Mesenchymal stem cell (in vitro differentiated cells and primary cell): Measurements from ENCODE around the gene EDEM1.

Experiments
- DNase-seq: peaks from one replicate; pipeline ENCODE4 v3.0.0-alpha.2; 2013
- H2AFZ ChIP-seq: one replicate; pipeline ENCODE4 v1.6.1; 2013; ENCODE audit warnings: low read depth, mild to moderate bottlenecking, control low read depth, inconsistent platforms, low read length, moderate library complexity
- H2AK5ac ChIP-seq: 2 replicates; pipeline ENCODE4 v1.6.1; 2013; ENCODE audit warnings: low read length, moderate library complexity, mild to moderate bottlenecking, inconsistent platforms; ENCODE audit not compliant: severe bottlenecking
- H2BK120ac ChIP-seq: one replicate; pipeline ENCODE4 v1.6.1; 2013; ENCODE audit warnings: low read depth, mild to moderate bottlenecking, inconsistent platforms, low read length, moderate library complexity
- H2BK12ac ChIP-seq, 2 experiments: one replicate each; pipeline ENCODE4 v1.6.1; 2013; ENCODE audit warnings: inconsistent platforms in 2 of 2, low read length in 2 of 2, mild to moderate bottlenecking in 2 of 2, moderate library complexity in 2 of 2, control low read depth in 1 of 2
- H2BK15ac ChIP-seq: one replicate; pipeline ENCODE4 v1.6.1; 2013; ENCODE audit warnings: mild to moderate bottlenecking, low read depth, inconsistent platforms; ENCODE audit not compliant: poor library complexity, severe bottlenecking
- H2BK5ac ChIP-seq: 2 replicates; pipeline ENCODE4 v1.6.1; 2013; ENCODE audit warnings: low read depth, mild to moderate bottlenecking, low read length, control low read depth, inconsistent platforms; ENCODE audit not compliant: poor library complexity, severe bottlenecking
- H3K14ac ChIP-seq, 2 experiments: one replicate each; pipeline ENCODE4 v1.6.1; 2013; ENCODE audit warnings: inconsistent platforms in 2 of 2, low read length in 2 of 2, control low read depth in 1 of 2, mild to moderate bottlenecking in 1 of 2, moderate library complexity in 1 of 2
- H3K18ac ChIP-seq, 2 experiments: one replicate each; pipeline ENCODE4 v1.6.1; 2013; ENCODE audit warnings: inconsistent platforms in 2 of 2, low read length in 2 of 2, control low read depth in 1 of 2, low read depth in 1 of 2, mild to moderate bottlenecking in 1 of 2
- H3K23ac ChIP-seq, 2 experiments: one replicate each; pipeline ENCODE4 v1.6.1; 2013; ENCODE audit warnings: inconsistent platforms in 2 of 2, low read length in 2 of 2, mild to moderate bottlenecking in 2 of 2, moderate library complexity in 2 of 2, control low read depth in 1 of 2
- H3K27ac ChIP-seq: 2 replicates; pipeline ENCODE4 v1.5.1; 2013; ENCODE audit warnings: mild to moderate bottlenecking, moderate library complexity, low read length, control low read depth, inconsistent platforms; ENCODE audit not compliant: poor library complexity, severe bottlenecking
- H3K27me3 ChIP-seq, 2 experiments: 2 replicates each; pipeline versions ENCODE4 v1.6.1 to v1.7.0; 2013; ENCODE audit warnings: low read length in 2 of 2, mild to moderate bottlenecking in 2 of 2, moderate library complexity in 2 of 2, control low read depth in 1 of 2, inconsistent platforms in 1 of 2; ENCODE audit not compliant: control insufficient read depth in 1 of 2, insufficient read depth in 1 of 2
- H3K36me3 ChIP-seq, 2 experiments: 2 replicates each; pipeline versions ENCODE4 v1.6.1 to v1.7.0; 2013; ENCODE audit warnings: low read length in 2 of 2, control low read depth in 1 of 2, inconsistent platforms in 1 of 2, low read depth in 1 of 2, mild to moderate bottlenecking in 1 of 2; ENCODE audit not compliant: insufficient read depth in 2 of 2, control insufficient read depth in 1 of 2
- H3K4ac ChIP-seq, 2 experiments: one replicate each; pipeline ENCODE4 v1.6.1; 2013; ENCODE audit warnings: inconsistent platforms in 2 of 2, low read length in 2 of 2, mild to moderate bottlenecking in 2 of 2, moderate library complexity in 2 of 2, control low read depth in 1 of 2, low read depth in 1 of 2
- H3K4me1 ChIP-seq: 2 replicates; pipeline ENCODE4 v1.6.1; 2013; ENCODE audit warnings: low read depth, low read length, control low read depth; ENCODE audit not compliant: control insufficient read depth, insufficient read depth
- H3K4me2 ChIP-seq: 2 replicates; pipeline ENCODE4 v1.6.1; 2013; ENCODE audit warnings: low read length, mild to moderate bottlenecking, inconsistent platforms; ENCODE audit not compliant: poor library complexity, severe bottlenecking
- H3K4me3 ChIP-seq, 2 experiments: 2 replicates each; pipeline versions ENCODE4 v1.5.1 to v1.7.0; 2013; ENCODE audit warnings: low read length in 2 of 2, mild to moderate bottlenecking in 2 of 2, control low read depth in 1 of 2, low read depth in 1 of 2; ENCODE audit not compliant: insufficient read depth in 1 of 2
- H3K79me1 ChIP-seq: replicated peaks from 2 replicates; pipeline ENCODE4 v1.6.1; 2013; ENCODE audit warnings: mild to moderate bottlenecking, control low read depth, low read length, inconsistent platforms; ENCODE audit not compliant: poor library complexity, severe bottlenecking
- H3K9ac ChIP-seq: 2 replicates; pipeline ENCODE4 v1.7.0; 2013; ENCODE audit warnings: mild to moderate bottlenecking, low read length, moderate library complexity
- H3K9me3 ChIP-seq: 2 replicates; pipeline ENCODE4 v1.7.0; 2013; ENCODE audit warnings: mild to moderate bottlenecking, low read length; ENCODE audit not compliant: control insufficient read depth
- H4K8ac ChIP-seq: one replicate; pipeline ENCODE4 v1.6.1; 2013; ENCODE audit warnings: inconsistent platforms, mild to moderate bottlenecking, low read length, moderate library complexity
- H4K91ac ChIP-seq: one replicate; pipeline ENCODE4 v1.6.1; 2013; ENCODE audit warnings: mild to moderate bottlenecking, low read length, inconsistent platforms
- WGBS: methylation state at CpG from one replicate; pipeline ENCODE4 v1.1.7; 2013; ENCODE audit warnings: mixed read lengths; 5-methylcytosine and 5-hydroxymethylcytosine counted together

Gene EDEM1

DNA sequence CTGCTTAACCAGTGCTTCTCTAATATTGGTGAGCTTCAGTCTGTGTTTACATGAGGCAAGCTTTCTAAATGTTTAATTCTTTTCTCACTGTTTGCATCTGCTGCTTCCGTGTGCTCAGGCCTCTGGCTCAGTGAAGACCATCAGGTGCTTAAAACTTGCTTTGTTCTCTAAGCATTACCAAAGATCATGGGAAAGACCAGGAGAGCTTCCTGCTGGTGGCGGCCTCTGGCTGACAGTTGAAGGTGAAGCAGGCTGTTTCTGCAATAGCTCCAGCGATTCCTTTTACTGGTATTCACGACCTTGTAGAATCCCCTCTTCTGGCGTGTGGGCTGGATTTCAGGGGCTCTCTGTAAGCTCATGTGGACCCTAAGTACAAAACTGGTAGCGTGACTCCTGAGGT is 45.1 kb downstream of the EDEM1 start:
- Histone ChIP-seq H3K23ac (no peak overlapping the region), H2BK15ac (no peak overlapping the region), H3K4me3 (no peak overlapping the region), H2BK120ac (no peak overlapping the region), H4K91ac (no peak overlapping the region), H3K4me2 (no peak overlapping the region), H2AFZ (no peak overlapping the region), H3K27me3 (peaks cover 7 to 30% of the 10 kb centered on the region in 2 experiments), H2BK5ac (no peak overlapping the region), H3K4ac (no peak overlapping the region), H3K9me3 (no peaks in the 10 kb centered on the region), H2AK5ac (no peak overlapping the region), H4K8ac (no peak overlapping the region), H3K9ac (no peak overlapping the region), H3K18ac (no peak overlapping the region), H3K79me1 (no peaks in the 10 kb centered on the region), H3K36me3 (no peaks in the 10 kb centered on the region), H2BK12ac (no peak overlapping the region), H3K27ac (no peak overlapping the region), H3K14ac (no peak overlapping the region), H3K4me1 (no peaks in the 10 kb centered on the region)
- DNase-seq, result no peak
- WGBS, result 57% methylated on average over 6 of the region's 6 CpGs

DNA sequence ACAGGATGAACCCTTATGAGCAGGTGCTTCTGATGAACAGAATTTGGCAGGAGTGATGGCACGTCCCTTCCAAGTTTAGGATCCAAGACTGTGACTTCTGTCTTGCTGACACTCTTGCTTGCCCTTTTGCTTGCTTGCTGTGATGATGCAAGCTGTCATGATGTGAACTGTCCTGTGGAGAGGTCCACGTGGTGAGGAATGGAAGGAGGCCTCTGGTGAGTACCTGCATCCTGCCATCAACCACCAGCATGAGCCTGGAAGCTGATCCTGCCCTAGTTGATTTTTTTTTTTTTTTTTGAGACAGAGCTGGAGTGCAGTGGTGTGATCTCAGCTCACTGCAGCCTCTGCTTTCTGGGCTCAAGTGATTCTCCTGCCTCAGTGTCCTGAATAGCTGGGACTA is 45.5 kb downstream of the EDEM1 start:
- 68% methylated on average over 2 of the region's 2 CpGs for WGBS
- Histone ChIP-seq H2BK15ac (no peak overlapping the region), H3K18ac (no peak overlapping the region)

DNA sequence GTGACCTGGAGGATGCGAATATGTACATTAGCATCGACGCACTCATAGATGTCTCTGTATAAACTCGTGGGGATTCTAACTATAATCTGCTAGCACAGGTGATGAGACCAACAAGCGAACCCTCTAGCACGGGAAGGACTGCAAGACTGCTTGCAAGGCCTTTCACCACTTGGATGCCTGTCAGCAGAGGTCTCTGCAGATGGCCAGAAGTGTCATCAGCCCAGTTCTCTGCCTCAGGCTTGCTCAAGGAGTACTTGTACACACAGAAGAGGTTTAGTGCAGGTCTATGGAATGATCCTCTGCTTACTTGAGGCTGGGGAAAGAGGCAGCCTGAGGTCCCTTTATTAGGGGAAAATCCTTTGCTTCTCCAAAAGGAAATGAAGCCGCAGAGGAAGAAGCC is 48.1 kb downstream of the EDEM1 start:
- no peak overlapping the region for H3K9ac ChIP-seq
- 91% methylated on average over 7 of the region's 7 CpGs for WGBS
- no peak for DNase-seq
- no peak overlapping the region for H2BK15ac ChIP-seq
- no peak overlapping the region for H3K23ac ChIP-seq
- no peaks in the 10 kb centered on the region for H3K9me3 ChIP-seq
- H2BK120ac ChIP-seq, result no peak overlapping the region
- H3K18ac ChIP-seq, result no peak overlapping the region
- H3K4me2 ChIP-seq, result no peak overlapping the region
- H3K27ac ChIP-seq, result no peak overlapping the region
- H3K4me1 ChIP-seq, result no peaks in the 10 kb centered on the region
- H2AK5ac ChIP-seq, result no peak overlapping the region
- H3K36me3 ChIP-seq, result no peaks in the 10 kb centered on the region
- H3K27me3 ChIP-seq, result peaks cover 0 to 17% of the 10 kb centered on the region in 2 experiments
- H4K8ac ChIP-seq, result no peak overlapping the region
- H3K4me3 ChIP-seq, result no peak overlapping the region
- no peak overlapping the region for H3K4ac ChIP-seq
- no peak overlapping the region for H2AFZ ChIP-seq
- no peak overlapping the region for H3K14ac ChIP-seq
- no peak overlapping the region for H4K91ac ChIP-seq
- no peak overlapping the region for H2BK5ac ChIP-seq
- H3K79me1 ChIP-seq, result no peaks in the 10 kb centered on the region
- H2BK12ac ChIP-seq, result no peak overlapping the region

More for the DNA sequence above, 45.5 kb downstream of the EDEM1 start:
- no peak overlapping the region for H4K91ac ChIP-seq
- no peak overlapping the region for H3K23ac ChIP-seq
- no peak overlapping the region for H3K27ac ChIP-seq
- peaks cover 4 to 29% of the 10 kb centered on the region in 2 experiments for H3K27me3 ChIP-seq
- H3K4me3 ChIP-seq, result no peak overlapping the region
- no peaks in the 10 kb centered on the region for H3K36me3 ChIP-seq
- H3K79me1 ChIP-seq, result no peaks in the 10 kb centered on the region
- no peak overlapping the region for H2BK5ac ChIP-seq
- H2BK12ac ChIP-seq, result no peak overlapping the region
- H3K4ac ChIP-seq, result no peak overlapping the region
- no peak overlapping the region for H3K14ac ChIP-seq
- H2BK120ac ChIP-seq, result no peak overlapping the region
- no peak for DNase-seq
- no peak overlapping the region for H4K8ac ChIP-seq
- H2AFZ ChIP-seq, result no peak overlapping the region
- no peak overlapping the region for H3K9ac ChIP-seq
- H3K9me3 ChIP-seq, result no peaks in the 10 kb centered on the region
- H3K4me2 ChIP-seq, result no peak overlapping the region
- no peak overlapping the region for H2AK5ac ChIP-seq
- H3K4me1 ChIP-seq, result no peaks in the 10 kb centered on the region

DNA sequence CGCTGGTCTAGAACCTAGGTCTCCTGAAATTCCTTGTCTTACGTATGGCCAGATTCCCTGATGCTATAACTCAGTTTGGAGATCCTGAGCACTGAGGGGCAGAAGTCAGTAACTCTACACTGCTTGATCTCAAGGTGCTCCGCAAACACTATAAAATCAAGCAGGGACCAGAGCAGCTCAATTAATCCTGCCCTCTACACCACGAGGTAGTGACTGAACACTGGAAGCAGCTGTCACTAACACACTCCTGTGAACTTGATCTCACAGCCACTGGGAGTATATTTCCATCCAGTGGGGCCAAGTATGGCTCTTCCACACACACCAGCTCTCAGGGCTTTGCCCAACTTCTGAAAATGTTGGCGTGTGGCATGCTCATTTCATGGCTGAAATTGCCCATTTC is 51.0 kb downstream of the EDEM1 start:
- Histone ChIP-seq H2BK120ac (no peak overlapping the region), H3K4me1 (no peaks in the 10 kb centered on the region), H2BK15ac (no peak overlapping the region), H4K91ac (no peak overlapping the region), H2AFZ (no peak overlapping the region), H3K4me3 (no peak overlapping the region), H4K8ac (no peak overlapping the region), H3K14ac (no peak overlapping the region), H3K27me3 (no peaks in the 10 kb centered on the region), H3K9me3 (no peaks in the 10 kb centered on the region), H2AK5ac (no peak overlapping the region), H3K9ac (no peak overlapping the region), H3K79me1 (no peaks in the 10 kb centered on the region), H3K36me3 (no peaks in the 10 kb centered on the region), H3K23ac (no peak overlapping the region), H3K27ac (no peak overlapping the region), H2BK5ac (no peak overlapping the region), H3K18ac (no peak overlapping the region), H3K4ac (no peak overlapping the region), H2BK12ac (no peak overlapping the region), H3K4me2 (no peak overlapping the region)
- no peak for DNase-seq
- WGBS, result 75% methylated on average over 4 of the region's 5 CpGs
